Calu3 (cell line): Measurements from ENCODE around the gene ATP2C2. TPM values are rescaled to one million over a fixed set of nuclear protein-coding genes. Genes with fewer than 3 reads are reported as not detected.
"Not testable (repeated sequence)": the region's sequence is repeated elsewhere in the genome, so short reads cannot be mapped to it uniquely, and the experiment has no call there.

ENCODE experiments used
- BruUV-seq: library from RNA; stranded (reverse); fragments of 400-500 nt; replicated peaks from 2 replicates; lab custom pipeline; 2021; lab: Mats Ljungman, UMichigan
- CTCF ChIA-PET: fragments of 300-600 bp; sonication (Branson Sonifier 250); formaldehyde crosslinking; loops from one replicate; lab custom pipeline; 2022; ENCODE audit warnings: antibody characterized with exemption; lab: Charles Lee
- DNase-seq: peaks from one replicate; pipeline ENCODE4 v3.0.0; 2022
- H3K27ac Mint-ChIP-seq: one replicate; pipeline ENCODE4 v1.8.0; 2022; ENCODE audit warnings: mixed read lengths; ENCODE audit not compliant: unreplicated experiment
- H3K27me3 Mint-ChIP-seq: one replicate; pipeline ENCODE4 v1.8.0; 2022; ENCODE audit warnings: mixed read lengths; ENCODE audit not compliant: unreplicated experiment
- H3K36me3 Mint-ChIP-seq: one replicate; pipeline ENCODE4 v1.8.0; 2022; ENCODE audit warnings: mild to moderate bottlenecking, moderate library complexity, mixed read lengths; ENCODE audit not compliant: insufficient read depth, unreplicated experiment
- H3K4me1 Mint-ChIP-seq: one replicate; pipeline ENCODE4 v1.8.0; 2022; ENCODE audit warnings: mild to moderate bottlenecking, low read depth, mixed read lengths; ENCODE audit not compliant: unreplicated experiment
- H3K4me3 Mint-ChIP-seq: one replicate; pipeline ENCODE4 v1.8.0; 2022; ENCODE audit warnings: mild to moderate bottlenecking, low read depth, moderate library complexity, mixed read lengths; ENCODE audit not compliant: unreplicated experiment
- H3K9me3 Mint-ChIP-seq: one replicate; pipeline ENCODE4 v1.8.0; 2022; ENCODE audit warnings: low read depth, mixed read lengths; ENCODE audit not compliant: unreplicated experiment
- intact Hi-C: fragments of 100-400 bp; cut with micrococcal nuclease; formaldehyde crosslinking; loops from one replicate; pipeline ENCODE4 v1.10.0; 2022; ENCODE audit not compliant: unreplicated experiment
- total RNA-seq: library from RNA; stranded (reverse); gene quantifications from 2 replicates; pipeline ENCODE4 v1.2.3, GENCODE V29; 2022
- TF ChIP-seq, protein P1 (sequence below): fragments of 200-600 bp; IDR thresholded peaks from one replicate; pipeline ENCODE4 v1.8.0; 2022; ENCODE audit warnings: antibody characterized with exemption; ENCODE audit not compliant: unreplicated experiment

Gene ATP2C2
- total RNA-seq, 1 experiment from 2014 or later: 30.5 TPM

DNA sequence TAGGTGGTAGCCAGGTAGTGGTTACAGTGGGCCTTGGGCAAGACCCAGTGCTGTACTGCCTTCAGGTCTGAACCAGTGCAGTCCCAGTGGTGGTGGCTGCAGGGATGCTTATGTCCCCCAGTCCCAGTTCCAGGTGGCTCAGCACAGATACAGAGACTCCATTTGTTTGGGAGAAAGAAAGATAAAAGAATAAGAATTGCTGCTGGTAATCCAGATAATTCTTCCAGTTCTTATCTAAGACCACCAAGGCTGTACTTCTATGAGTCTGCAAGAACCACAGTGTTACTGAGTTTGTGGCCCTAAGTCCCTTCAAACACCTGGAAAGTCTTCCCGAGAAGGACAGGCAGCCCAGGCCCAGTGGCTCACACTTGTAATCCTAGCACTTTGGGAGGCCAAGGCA lies 33.9 kb upstream of the ATP2C2 start:
- no peak overlapping the region for H3K4me3 Mint-ChIP-seq
- intact Hi-C loops: no loop called here
- TF ChIP-seq, protein P1, sequence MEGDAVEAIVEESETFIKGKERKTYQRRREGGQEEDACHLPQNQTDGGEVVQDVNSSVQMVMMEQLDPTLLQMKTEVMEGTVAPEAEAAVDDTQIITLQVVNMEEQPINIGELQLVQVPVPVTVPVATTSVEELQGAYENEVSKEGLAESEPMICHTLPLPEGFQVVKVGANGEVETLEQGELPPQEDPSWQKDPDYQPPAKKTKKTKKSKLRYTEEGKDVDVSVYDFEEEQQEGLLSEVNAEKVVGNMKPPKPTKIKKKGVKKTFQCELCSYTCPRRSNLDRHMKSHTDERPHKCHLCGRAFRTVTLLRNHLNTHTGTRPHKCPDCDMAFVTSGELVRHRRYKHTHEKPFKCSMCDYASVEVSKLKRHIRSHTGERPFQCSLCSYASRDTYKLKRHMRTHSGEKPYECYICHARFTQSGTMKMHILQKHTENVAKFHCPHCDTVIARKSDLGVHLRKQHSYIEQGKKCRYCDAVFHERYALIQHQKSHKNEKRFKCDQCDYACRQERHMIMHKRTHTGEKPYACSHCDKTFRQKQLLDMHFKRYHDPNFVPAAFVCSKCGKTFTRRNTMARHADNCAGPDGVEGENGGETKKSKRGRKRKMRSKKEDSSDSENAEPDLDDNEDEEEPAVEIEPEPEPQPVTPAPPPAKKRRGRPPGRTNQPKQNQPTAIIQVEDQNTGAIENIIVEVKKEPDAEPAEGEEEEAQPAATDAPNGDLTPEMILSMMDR: no peak
- H3K9me3 Mint-ChIP-seq: peaks cover 5% of the 10 kb centered on the region
- BruUV-seq: no TSS peak
- no peak for DNase-seq
- no peaks in the 10 kb centered on the region for H3K4me1 Mint-ChIP-seq
- H3K36me3 Mint-ChIP-seq: no peaks in the 10 kb centered on the region
- H3K27ac Mint-ChIP-seq: no peak overlapping the region
- peaks cover 14% of the 10 kb centered on the region for H3K27me3 Mint-ChIP-seq
- CTCF ChIA-PET: no interaction called here

DNA sequence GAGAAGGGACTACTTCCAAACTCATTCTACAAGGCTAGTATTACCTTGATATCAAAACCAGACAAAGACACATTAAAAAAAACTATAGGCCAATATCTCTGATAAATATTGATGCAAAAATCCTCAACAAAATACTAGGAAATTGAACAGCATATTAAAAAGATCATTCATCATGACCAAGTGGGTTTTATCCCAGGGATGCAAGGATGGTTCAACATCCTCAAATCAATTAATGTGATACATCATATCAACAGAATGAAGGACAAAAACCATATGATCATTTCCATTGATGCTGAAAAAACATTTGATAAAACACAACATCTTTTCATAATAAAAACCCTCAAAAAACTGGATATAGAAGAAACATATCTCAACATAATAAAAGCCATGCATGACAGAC lies 31.1 kb upstream of the ATP2C2 start:
- H3K4me1 Mint-ChIP-seq, DNase-seq, H3K4me3 Mint-ChIP-seq, intact Hi-C loops, BruUV-seq, H3K9me3 Mint-ChIP-seq, H3K27ac Mint-ChIP-seq, CTCF ChIA-PET, H3K27me3 Mint-ChIP-seq, H3K36me3 Mint-ChIP-seq: not testable (repeated sequence)

DNA sequence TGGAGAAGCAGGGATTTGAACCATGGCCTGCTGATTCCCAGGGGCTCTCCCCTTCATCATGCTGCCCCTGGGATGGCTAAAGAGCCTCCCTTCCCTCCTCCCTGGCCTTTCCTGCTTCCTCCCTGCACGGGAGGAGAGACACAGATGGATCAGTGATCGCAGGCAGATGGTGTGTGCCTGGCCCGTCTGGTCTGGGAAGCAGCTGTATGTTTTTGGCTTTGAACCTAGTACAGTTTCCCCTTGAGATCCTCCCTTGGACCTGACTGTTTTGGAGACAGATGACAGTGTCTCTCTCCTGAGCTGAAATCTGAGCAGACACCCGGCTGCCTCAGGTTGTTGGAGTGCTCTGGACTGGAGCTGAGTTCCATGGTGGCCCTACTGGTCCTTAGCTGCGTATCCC lies 29.0 kb upstream of the ATP2C2 start:
- DNase-seq: no peak
- Mint-ChIP-seq H3K36me3 (no peaks in the 10 kb centered on the region), H3K9me3 (peaks cover 5% of the 10 kb centered on the region), H3K27ac (no peak overlapping the region), H3K27me3 (peaks cover 2% of the 10 kb centered on the region), H3K4me1 (no peaks in the 10 kb centered on the region), H3K4me3 (no peak overlapping the region)
- no TSS peak for BruUV-seq
- CTCF ChIA-PET: no interaction called here
- TF ChIP-seq, protein P1: no peak
- intact Hi-C loops: no loop called here

DNA sequence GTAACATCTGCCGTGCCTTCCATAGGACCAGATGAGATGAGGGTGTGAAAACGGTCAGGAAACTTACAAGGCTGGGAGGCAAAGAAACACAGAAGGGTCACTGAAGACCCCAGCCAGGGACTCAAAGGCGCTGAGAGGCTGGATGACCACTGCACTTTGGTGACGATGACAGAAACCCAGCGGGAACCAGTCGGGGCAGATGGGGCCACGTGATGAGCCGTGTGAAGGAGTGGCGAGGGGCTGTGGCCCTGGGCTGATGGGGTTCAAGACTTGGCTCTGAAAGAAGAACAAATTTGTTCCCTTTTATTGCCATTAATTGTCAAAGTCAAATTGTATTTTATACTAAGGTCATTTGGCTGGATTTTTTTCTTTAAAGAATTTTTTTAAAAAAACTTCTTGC lies 28.6 kb upstream of the ATP2C2 start:
- H3K9me3 Mint-ChIP-seq: peaks cover 5% of the 10 kb centered on the region
- no peak overlapping the region for H3K4me3 Mint-ChIP-seq
- intact Hi-C loops: no loop called here
- H3K4me1 Mint-ChIP-seq: no peaks in the 10 kb centered on the region
- TF ChIP-seq, protein P1: no peak
- H3K27me3 Mint-ChIP-seq: peaks cover 7% of the 10 kb centered on the region
- CTCF ChIA-PET: no interaction called here
- BruUV-seq: no TSS peak
- no peak for DNase-seq
- no peak overlapping the region for H3K27ac Mint-ChIP-seq
- no peaks in the 10 kb centered on the region for H3K36me3 Mint-ChIP-seq

DNA sequence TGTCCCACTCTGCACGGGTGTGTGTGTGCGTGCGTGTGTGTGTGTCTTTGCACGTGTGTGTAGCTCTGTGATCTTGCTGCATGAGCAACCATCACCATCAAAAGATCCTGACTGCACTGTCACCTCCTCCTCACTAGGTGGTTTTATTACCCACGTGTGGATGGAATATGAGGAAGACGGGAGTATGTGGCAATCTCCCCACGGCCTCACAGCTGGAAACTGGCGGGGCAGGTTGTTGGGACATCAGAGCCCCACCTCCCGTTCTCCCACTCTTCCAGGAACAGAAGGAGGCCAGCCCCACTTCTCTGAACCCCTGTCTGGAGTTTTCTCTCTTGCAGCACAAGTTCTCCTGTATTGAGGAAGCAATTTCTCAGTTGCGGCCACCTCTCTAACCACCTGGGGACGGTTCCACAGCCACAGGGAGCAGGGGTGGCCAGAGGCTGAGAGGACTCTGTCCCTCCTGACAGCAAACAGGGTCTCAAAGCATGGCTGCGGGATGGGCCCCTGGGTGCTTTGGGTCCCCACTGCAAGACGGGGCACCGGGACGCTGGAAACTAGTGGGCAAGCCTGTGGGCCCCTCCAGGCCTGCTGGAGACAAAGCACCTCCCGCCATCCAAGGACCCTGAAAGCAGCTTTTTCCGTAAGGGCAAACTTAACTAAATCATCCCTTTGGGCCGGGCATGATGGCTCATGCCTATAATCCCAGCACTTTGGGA lies 27.9 kb upstream of the ATP2C2 start:
- Mint-ChIP-seq H3K27me3 (peaks cover 10% of the 10 kb centered on the region), H3K27ac (no peak overlapping the region)

More for the DNA sequence above, 27.9 kb upstream of the ATP2C2 start:
- no TSS peak for BruUV-seq
- CTCF ChIA-PET: no interaction called here
- intact Hi-C loops: no loop called here
- Mint-ChIP-seq H3K4me3 (no peak overlapping the region), H3K9me3 (peaks cover 5% of the 10 kb centered on the region), H3K36me3 (no peaks in the 10 kb centered on the region), H3K4me1 (no peaks in the 10 kb centered on the region)
- TF ChIP-seq, protein P1: no peak
- DNase-seq: peak; percentile 70
